ENCODE measurements around the gene PLLP. TPM values are rescaled to one million over a fixed set of nuclear protein-coding genes. Genes with fewer than 3 reads are reported as not detected.

The PLLP gene
- total RNA-seq, result under 1 TPM; 0.69 to 1.00 TPM

GRCh38 chr16:57284209-57284951, at the start of gene PLLP:
TSS of gene PLLP (minus strand) at chr16:57284672. CDS start at chr16:57284540, 132 bp downstream.

GRCh38 chr16:57244767-57245471, 39.6 kb downstream of the PLLP start, which contains the start of gene ARL2BP:
TSS of gene ARL2BP (plus strand) at chr16:57245259. CDS start at chr16:57245368, 109 bp downstream.

Small RNAs within 50 kb of the gene (small RNA-seq; reads per million reads assigned to genes)
- gene AC108081.1, result 0 reads per million in 2 donors

Other genes starting within 250 kb of the PLLP start
- gene CPNE2, start 192.1 kb downstream of the PLLP start, total RNA-seq, result 10 to 100 TPM in 1 of 2 donors, 1 to 10 TPM in 1; 6.9 to 14.7 TPM
- gene PSME3IP1, start 98.6 kb downstream of the PLLP start, total RNA-seq, result 10 to 100 TPM; 56.1 to 82.6 TPM
- gene RSPRY1, start 98.3 kb downstream of the PLLP start, total RNA-seq, result 10 to 100 TPM; 18.2 to 25.6 TPM
- 10 to 100 TPM; 67.4 to 69.3 TPM for gene ARL2BP, start 39.4 kb downstream of the PLLP start, total RNA-seq
- gene CCL22, start 74.1 kb upstream of the PLLP start, total RNA-seq, result not detected
- 1 to 10 TPM; 1.0 to 3.3 TPM for gene CX3CL1, start 87.8 kb upstream of the PLLP start, total RNA-seq
- under 1 TPM in 1 of 2 donors, not detected in 1; 0.33 TPM for gene CCL17, start 120.1 kb upstream of the PLLP start, total RNA-seq
- 100 to 1,000 TPM in 1 of 2 donors, 10 to 100 TPM in 1; 95.0 to 103 TPM for gene CIAPIN1, start 162.7 kb upstream of the PLLP start, total RNA-seq
- 10 to 100 TPM; 63.3 to 67.3 TPM for gene COQ9, start 162.8 kb upstream of the PLLP start, total RNA-seq
- gene POLR2C, start 178.0 kb upstream of the PLLP start, total RNA-seq, result 100 to 1,000 TPM; 102 to 146 TPM
- 1 to 10 TPM; 5.0 to 6.2 TPM for gene DOK4, start 201.8 kb upstream of the PLLP start, total RNA-seq

All from melanocyte of skin (primary cell).